Mucosa of descending colon (tissue), 3 donors: ENCODE measurements around the gene FARSB. TPM values are rescaled to one million over a fixed set of nuclear protein-coding genes. Genes with fewer than 3 reads are reported as not detected.

Experiments
- ATAC-seq: fragments of 200-7000 bp; cut with Tn5 transposase; one replicate; pipeline ENCODE4 v1.9.1; 2020; ENCODE audit warnings: mild to moderate bottlenecking, moderate library complexity
- DNase-seq, 3 donors: peaks; one replicate each; pipeline ENCODE4 v3.0.0-alpha.2; 2020
- H3K36me3 ChIP-seq: fragments of 200-600 bp; one replicate; pipeline ENCODE4 v1.8.0; 2021; ENCODE audit warnings: low read depth, mild to moderate bottlenecking
- H3K4me1 ChIP-seq: fragments of 200-600 bp; one replicate; pipeline ENCODE4 v1.8.0; 2021; ENCODE audit warnings: low read depth, mild to moderate bottlenecking
- H3K4me3 ChIP-seq: fragments of 200-600 bp; one replicate; pipeline ENCODE4 v1.8.0; 2021; ENCODE audit warnings: mild to moderate bottlenecking
- H3K9me3 ChIP-seq: fragments of 200-600 bp; one replicate; pipeline ENCODE4 v1.8.0; 2021; ENCODE audit warnings: mild to moderate bottlenecking
- intact Hi-C, 2 donors: fragments of 100-400 bp; cut with DNase I in 1 of 2; cut with micrococcal nuclease in 1 of 2; formaldehyde crosslinking; loops; one replicate each; pipeline versions ENCODE4 v1.11.0 to v1.11.1; 2022; cut with DNase I, micrococcal nuclease
- total RNA-seq, 3 donors: library from RNA; stranded (reverse); fragmentation: NEBNext Ultra II Directional in 2 of 3; extraction: Animal tissue kit (Norgen Biotek cat#: 25700) in 2 of 3; gene quantifications; one replicate each; pipeline versions ENCODE4 v1.2.1 to v1.2.4, GENCODE V29; 2021 to 2023
- TF ChIP-seq, protein P1 (sequence below): fragments of 200-600 bp; IDR thresholded peaks from one replicate; pipeline ENCODE4 v1.8.0; 2022; ENCODE audit warnings: antibody characterized with exemption, mild to moderate bottlenecking
- donor health status: DM: no; HTN: no; CAD: no; lungs with moderate emphysema.
- donor health status: DM: no; HTN: no; CAD: no.
- donor health status: DM: no; HTN: yes; CAD: no.

The FARSB gene
- total RNA-seq, 3 donors from 2014 or later: 18.0 to 27.2 (median 21.1) TPM

DNA sequence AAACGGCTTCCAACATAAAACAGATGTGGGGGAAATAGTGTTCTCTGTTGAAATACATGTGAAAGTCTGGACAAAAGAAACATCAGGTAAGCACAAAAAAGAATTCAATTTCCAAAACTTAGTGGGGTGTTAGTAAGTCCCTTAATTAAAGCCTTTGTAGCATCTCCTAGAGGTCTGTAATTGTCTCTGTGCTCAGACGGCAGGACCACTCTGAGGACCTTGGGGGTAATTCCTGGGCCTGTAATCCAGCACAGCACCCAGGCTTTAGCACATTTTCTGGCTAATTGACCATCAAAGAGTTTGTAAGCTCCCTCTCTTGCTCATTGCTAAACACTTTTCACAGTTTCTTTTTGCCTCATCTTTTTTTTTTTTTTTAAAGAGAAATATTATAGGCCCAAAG is 80.3 kb downstream of the FARSB start:
- Histone ChIP-seq H3K9me3 (no peaks in the 10 kb centered on the region), H3K4me1 (no peaks in the 10 kb centered on the region), H3K4me3 (no peak overlapping the region), H3K36me3 (no peaks in the 10 kb centered on the region)
- intact Hi-C loops: no loop called here
- DNase-seq (no peak), ATAC-seq (no peak)
- TF ChIP-seq, protein P1, sequence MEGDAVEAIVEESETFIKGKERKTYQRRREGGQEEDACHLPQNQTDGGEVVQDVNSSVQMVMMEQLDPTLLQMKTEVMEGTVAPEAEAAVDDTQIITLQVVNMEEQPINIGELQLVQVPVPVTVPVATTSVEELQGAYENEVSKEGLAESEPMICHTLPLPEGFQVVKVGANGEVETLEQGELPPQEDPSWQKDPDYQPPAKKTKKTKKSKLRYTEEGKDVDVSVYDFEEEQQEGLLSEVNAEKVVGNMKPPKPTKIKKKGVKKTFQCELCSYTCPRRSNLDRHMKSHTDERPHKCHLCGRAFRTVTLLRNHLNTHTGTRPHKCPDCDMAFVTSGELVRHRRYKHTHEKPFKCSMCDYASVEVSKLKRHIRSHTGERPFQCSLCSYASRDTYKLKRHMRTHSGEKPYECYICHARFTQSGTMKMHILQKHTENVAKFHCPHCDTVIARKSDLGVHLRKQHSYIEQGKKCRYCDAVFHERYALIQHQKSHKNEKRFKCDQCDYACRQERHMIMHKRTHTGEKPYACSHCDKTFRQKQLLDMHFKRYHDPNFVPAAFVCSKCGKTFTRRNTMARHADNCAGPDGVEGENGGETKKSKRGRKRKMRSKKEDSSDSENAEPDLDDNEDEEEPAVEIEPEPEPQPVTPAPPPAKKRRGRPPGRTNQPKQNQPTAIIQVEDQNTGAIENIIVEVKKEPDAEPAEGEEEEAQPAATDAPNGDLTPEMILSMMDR: no peak

DNA sequence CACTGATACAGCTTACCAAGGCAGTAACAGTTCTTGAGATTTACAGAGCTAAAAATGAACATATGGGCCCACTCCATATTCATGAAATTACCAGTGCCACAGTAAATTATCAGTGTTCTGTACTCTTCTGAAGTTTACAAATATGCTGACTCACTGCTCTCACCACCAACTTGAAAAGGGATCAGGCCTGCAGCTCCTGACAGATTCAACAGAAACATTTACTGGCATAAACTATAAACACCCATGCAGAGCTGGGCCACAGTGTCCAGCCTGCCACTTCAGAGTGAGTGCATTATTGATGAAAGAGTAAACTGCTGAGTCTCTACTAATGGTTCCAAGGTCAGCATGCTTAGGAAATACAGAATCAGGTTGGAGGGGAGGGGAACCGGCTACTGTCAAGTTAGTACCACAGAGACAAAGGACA is 83.1 kb downstream of the FARSB start:
- TF ChIP-seq, protein P1: no peak
- no peaks in the 10 kb centered on the region for H3K36me3 ChIP-seq
- no peaks in the 10 kb centered on the region for H3K9me3 ChIP-seq
- no peak overlapping the region for H3K4me3 ChIP-seq
- H3K4me1 ChIP-seq: no peaks in the 10 kb centered on the region
- ATAC-seq: peak; percentile 18
- intact Hi-C loops: no loop called here
- no peak for DNase-seq

DNA sequence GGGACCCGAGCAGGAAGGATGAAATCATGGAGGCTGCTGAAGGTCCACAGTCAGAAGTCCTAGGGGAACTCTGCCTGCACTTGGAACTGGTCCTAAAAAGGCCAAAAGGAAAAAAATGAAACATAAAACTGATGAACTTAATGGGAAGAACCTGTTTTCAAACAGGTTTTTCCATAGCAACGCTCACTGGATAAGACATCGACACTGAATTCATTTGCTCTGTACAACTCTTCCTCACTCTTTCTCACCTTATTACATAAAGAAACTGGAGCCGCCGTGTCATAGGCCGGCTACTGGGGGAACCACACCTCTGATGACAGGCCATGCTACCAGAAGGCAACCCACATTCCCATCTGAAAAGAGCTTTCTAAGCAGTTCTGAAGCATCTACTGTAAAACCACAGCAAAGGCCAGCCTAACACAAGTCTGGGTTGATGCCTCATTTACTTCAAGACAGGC is 83.6 kb downstream of the FARSB start:
- intact Hi-C loops: no loop called here
- no peaks in the 10 kb centered on the region for H3K9me3 ChIP-seq
- H3K4me3 ChIP-seq: no peak overlapping the region
- DNase-seq: no peak
- TF ChIP-seq, protein P1: no peak
- no peak for ATAC-seq
- H3K36me3 ChIP-seq: no peaks in the 10 kb centered on the region
- no peaks in the 10 kb centered on the region for H3K4me1 ChIP-seq

DNA sequence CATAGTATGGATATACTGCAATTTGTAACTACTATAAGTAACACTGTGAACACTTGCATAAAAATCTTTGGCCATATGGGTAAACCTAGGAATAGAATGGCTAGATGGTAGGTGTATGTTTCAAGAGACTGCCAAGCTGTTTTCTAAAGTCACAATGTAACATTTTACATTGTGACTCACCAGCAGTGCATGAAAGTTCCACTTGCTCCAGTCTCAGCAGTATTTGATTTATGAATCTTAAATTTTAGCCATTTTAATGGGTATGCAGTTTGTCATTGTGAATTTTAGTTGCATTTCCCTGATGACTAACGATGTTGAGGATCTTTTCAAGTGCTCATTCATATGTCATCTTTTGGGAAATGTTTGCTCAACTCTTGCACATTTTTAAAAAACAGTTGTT is 86.1 kb downstream of the FARSB start:
- Histone ChIP-seq H3K36me3 (no peaks in the 10 kb centered on the region), H3K4me3 (no peak overlapping the region), H3K4me1 (no peaks in the 10 kb centered on the region), H3K9me3 (no peaks in the 10 kb centered on the region)
- no peak for DNase-seq
- TF ChIP-seq, protein P1: no peak
- intact Hi-C loops: no loop called here
- ATAC-seq: no peak

DNA sequence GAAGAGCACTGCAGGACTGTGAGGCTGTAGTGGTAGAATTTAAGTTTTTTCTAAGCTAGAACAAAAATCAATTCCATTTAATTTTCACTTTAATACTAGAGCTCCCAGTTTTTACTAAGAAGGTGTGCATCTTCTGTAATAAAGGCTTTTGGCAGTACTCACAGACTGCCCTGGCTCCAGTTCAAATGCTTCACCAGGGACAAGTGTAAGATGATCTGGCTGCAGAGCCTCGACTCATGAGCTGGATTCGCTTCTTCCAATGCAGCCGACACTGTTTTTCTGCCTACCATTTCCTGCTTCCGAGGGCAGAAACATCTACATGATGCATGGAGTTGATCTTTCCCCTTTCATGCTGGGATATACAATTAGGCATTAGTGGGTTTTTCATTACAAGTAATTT is 87.0 kb downstream of the FARSB start:
- intact Hi-C loops: no loop called here
- TF ChIP-seq, protein P1: no peak
- H3K9me3 ChIP-seq: no peaks in the 10 kb centered on the region
- H3K4me3 ChIP-seq: no peak overlapping the region
- DNase-seq (no peak), ATAC-seq (no peak)
- no peaks in the 10 kb centered on the region for H3K4me1 ChIP-seq
- H3K36me3 ChIP-seq: no peaks in the 10 kb centered on the region

DNA sequence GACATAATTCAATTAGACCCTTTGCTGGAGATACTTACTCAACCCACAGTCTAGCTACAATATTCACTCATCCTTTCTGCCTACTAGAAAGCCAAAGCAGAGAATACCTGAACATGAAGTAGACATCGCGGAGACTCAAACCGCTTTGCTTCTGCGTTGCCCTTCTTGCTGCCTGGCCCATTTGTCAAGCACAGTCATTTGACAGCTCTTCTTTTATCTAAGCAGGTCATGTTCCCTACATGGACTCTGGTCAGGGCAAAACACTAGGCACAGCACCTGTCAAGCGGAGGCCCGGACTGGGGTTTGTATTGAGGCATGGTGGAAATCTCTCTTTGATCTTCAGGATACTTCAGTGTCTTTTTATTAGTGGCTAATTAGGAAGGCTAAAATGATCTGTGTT is 89.7 kb downstream of the FARSB start:
- intact Hi-C loops: no loop called here
- DNase-seq (no peak), ATAC-seq (no peak)
- TF ChIP-seq, protein P1: no peak
- no peak overlapping the region for H3K4me3 ChIP-seq
- no peaks in the 10 kb centered on the region for H3K36me3 ChIP-seq
- no peaks in the 10 kb centered on the region for H3K4me1 ChIP-seq
- no peaks in the 10 kb centered on the region for H3K9me3 ChIP-seq
